OCI-LY1 (cell line): Measurements from ENCODE around the gene CLSTN2.

Experiments
- H2AFZ ChIP-seq: fragments of 200-600 bp; sonication (generic), shearing (Covaris generic); 2 replicates; pipeline ENCODE4 v1.6.0; 2014; ENCODE audit warnings: antibody characterized with exemption, mild to moderate bottlenecking, low read length
- H3F3A ChIP-seq: fragments of 200-600 bp; sonication (generic), shearing (Covaris generic); 2 replicates; pipeline ENCODE4 v1.6.0; 2014; ENCODE audit warnings: mild to moderate bottlenecking, antibody characterized with exemption, low read length, moderate library complexity; ENCODE audit not compliant: insufficient read depth
- H3K27ac ChIP-seq: fragments of 200-600 bp; sonication (generic); 2 replicates; pipeline ENCODE4 v1.5.1; 2014; ENCODE audit warnings: low read length, mixed run types, mild to moderate bottlenecking, low read depth; ENCODE audit not compliant: poor library complexity, severe bottlenecking
- H3K27me3 ChIP-seq: fragments of 200-600 bp; sonication (generic); 2 replicates; pipeline ENCODE4 v1.6.0; 2014; ENCODE audit warnings: antibody characterized with exemption, mild to moderate bottlenecking, low read length, moderate library complexity; ENCODE audit not compliant: insufficient read depth
- H3K36me3 ChIP-seq: fragments of 200-600 bp; sonication (generic); 2 replicates; pipeline ENCODE4 v1.6.1; 2014; ENCODE audit warnings: mild to moderate bottlenecking, antibody characterized with exemption, low read length, moderate library complexity, mixed read lengths; ENCODE audit not compliant: insufficient read depth
- H3K4me1 ChIP-seq: fragments of 200-600 bp; sonication (generic); 2 replicates; pipeline ENCODE4 v1.5.1; 2014; ENCODE audit warnings: mild to moderate bottlenecking, low read length, moderate library complexity; ENCODE audit not compliant: insufficient read depth, severe bottlenecking
- H3K4me2 ChIP-seq: fragments of 200-600 bp; sonication (generic), shearing (Covaris generic); 2 replicates; pipeline ENCODE4 v1.6.1; 2014; ENCODE audit warnings: low read length
- H3K4me3 ChIP-seq: fragments of 200-600 bp; sonication (generic); 2 replicates; pipeline ENCODE4 v1.5.1; 2014; ENCODE audit warnings: low read length, low read depth, mild to moderate bottlenecking, mixed read lengths; ENCODE audit not compliant: poor library complexity, severe bottlenecking
- H3K79me2 ChIP-seq: fragments of 200-600 bp; shearing (Covaris generic); 2 replicates; pipeline ENCODE4 v1.6.1; 2016; ENCODE audit warnings: mixed run types, low read length, mixed read lengths; ENCODE audit not compliant: insufficient read depth
- H3K9ac ChIP-seq: fragments of 200-600 bp; sonication (generic), shearing (Covaris generic); 2 replicates; pipeline ENCODE4 v1.6.1; 2014; ENCODE audit warnings: mild to moderate bottlenecking, low read length, mixed read lengths
- H3K9me2 ChIP-seq: fragments of 200-600 bp; sonication (generic), shearing (Covaris generic); 2 replicates; pipeline ENCODE4 v1.6.1; 2014; ENCODE audit warnings: low read depth, mild to moderate bottlenecking, low read length, mixed read lengths
- H3K9me3 ChIP-seq: fragments of 200-600 bp; shearing (Covaris generic); 2 replicates; pipeline ENCODE4 v1.6.1; 2014; ENCODE audit warnings: low read length, mixed read lengths
- H4K20me1 ChIP-seq: fragments of 200-600 bp; sonication (generic), shearing (Covaris generic); 2 replicates; pipeline ENCODE4 v1.6.0; 2016; ENCODE audit warnings: mild to moderate bottlenecking, low read length; ENCODE audit not compliant: insufficient read depth
- EZH2 ChIP-seq: fragments of 200-600 bp; sonication (generic), shearing (Covaris generic); IDR thresholded peaks from 2 replicates; pipeline ENCODE4 v1.8.0; 2017; ENCODE audit warnings: borderline replicate concordance, mixed run types, mild to moderate bottlenecking, antibody characterized with exemption, low read length, moderate library complexity, mixed read lengths
- TF ChIP-seq, protein P1 (sequence below): fragments of 200-600 bp; sonication (generic), shearing (Covaris generic); IDR thresholded peaks from 2 replicates; pipeline ENCODE4 v1.5.1; 2017; ENCODE audit warnings: mild to moderate bottlenecking, antibody characterized with exemption, low read length, moderate library complexity, mixed read lengths

Gene CLSTN2

DNA sequence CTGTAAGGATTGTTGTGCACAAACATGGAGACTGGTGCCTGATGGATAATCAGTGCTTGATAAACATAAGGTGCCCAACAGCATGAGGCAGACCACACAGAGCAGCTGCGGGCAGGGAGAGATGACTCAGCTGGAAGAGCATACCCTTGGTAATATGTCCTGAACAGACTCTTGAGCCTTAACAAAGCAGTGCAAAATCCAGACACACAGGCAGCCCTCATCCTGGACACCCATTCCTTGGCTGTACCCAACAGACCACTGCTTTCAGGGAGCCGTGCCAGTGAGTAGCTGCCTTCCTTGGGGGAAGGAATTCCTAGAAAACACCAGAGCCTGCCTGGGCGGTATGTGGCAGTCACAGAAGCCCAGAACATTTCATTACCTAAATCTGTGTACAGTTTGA lies 156.2 kb downstream of the CLSTN2 start:
- no peak overlapping the region for H2AFZ ChIP-seq
- H3K4me1 ChIP-seq = no peaks in the 10 kb centered on the region
- H4K20me1 ChIP-seq = no peaks in the 10 kb centered on the region
- H3F3A ChIP-seq = no peaks in the 10 kb centered on the region
- H3K9me2 ChIP-seq = no peaks in the 10 kb centered on the region
- H3K4me3 ChIP-seq = no peak overlapping the region
- H3K27me3 ChIP-seq = 0 out of 2 replicates have a peak, but pooled peaks cover 3% of the 10 kb centered on the region
- H3K79me2 ChIP-seq = no peaks in the 10 kb centered on the region
- no peak overlapping the region for H3K27ac ChIP-seq
- no peak overlapping the region for H3K4me2 ChIP-seq
- TF ChIP-seq EZH2 = no peak
- TF ChIP-seq, protein P1, sequence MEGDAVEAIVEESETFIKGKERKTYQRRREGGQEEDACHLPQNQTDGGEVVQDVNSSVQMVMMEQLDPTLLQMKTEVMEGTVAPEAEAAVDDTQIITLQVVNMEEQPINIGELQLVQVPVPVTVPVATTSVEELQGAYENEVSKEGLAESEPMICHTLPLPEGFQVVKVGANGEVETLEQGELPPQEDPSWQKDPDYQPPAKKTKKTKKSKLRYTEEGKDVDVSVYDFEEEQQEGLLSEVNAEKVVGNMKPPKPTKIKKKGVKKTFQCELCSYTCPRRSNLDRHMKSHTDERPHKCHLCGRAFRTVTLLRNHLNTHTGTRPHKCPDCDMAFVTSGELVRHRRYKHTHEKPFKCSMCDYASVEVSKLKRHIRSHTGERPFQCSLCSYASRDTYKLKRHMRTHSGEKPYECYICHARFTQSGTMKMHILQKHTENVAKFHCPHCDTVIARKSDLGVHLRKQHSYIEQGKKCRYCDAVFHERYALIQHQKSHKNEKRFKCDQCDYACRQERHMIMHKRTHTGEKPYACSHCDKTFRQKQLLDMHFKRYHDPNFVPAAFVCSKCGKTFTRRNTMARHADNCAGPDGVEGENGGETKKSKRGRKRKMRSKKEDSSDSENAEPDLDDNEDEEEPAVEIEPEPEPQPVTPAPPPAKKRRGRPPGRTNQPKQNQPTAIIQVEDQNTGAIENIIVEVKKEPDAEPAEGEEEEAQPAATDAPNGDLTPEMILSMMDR = no peak
- H3K36me3 ChIP-seq = no peaks in the 10 kb centered on the region
- H3K9ac ChIP-seq = no peak overlapping the region
- no peaks in the 10 kb centered on the region for H3K9me3 ChIP-seq

DNA sequence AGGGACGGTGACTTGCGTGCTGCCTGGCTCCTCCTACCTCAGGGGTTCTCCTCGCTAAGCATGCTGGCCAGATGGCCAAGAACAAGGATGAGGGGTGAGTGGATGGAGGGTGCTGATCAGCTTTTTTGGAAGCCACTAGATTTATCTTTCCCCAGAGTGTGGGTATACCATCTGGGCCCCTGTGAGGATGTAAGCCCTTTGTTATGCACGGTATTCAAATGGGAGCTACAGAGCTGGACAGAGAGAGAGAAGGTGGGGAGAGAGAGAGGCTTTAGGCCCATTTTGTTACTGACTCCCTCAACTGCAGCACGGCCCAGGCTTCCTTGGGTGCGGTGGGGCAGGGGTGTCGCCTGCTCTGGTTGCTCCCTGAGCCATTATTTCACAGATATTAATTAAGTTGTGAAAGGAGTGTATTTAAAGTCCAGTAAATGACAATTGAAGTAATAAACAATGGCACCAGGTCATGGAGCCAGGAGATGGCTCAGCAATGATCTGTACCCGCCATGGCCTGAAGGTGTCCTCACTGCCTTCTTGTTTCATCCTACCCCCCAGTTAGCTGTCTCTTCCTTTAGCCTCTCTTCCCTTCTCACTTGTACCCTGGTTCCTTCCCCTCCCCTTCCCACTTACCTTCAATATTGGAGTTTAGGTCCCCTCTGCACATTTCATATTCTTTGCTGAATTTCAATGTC lies 158.0 kb downstream of the CLSTN2 start:
- Histone ChIP-seq H3K4me2 (no peak overlapping the region), H3K4me3 (no peak overlapping the region), H3K9me3 (no peaks in the 10 kb centered on the region), H3K4me1 (no peaks in the 10 kb centered on the region), H3K9ac (no peak overlapping the region), H3K79me2 (no peaks in the 10 kb centered on the region), H3F3A (no peaks in the 10 kb centered on the region), H4K20me1 (no peaks in the 10 kb centered on the region), H2AFZ (no peak overlapping the region), H3K27me3 (0 out of 2 replicates have a peak, but pooled peaks cover 3% of the 10 kb centered on the region), H3K27ac (no peak overlapping the region), H3K9me2 (no peaks in the 10 kb centered on the region), H3K36me3 (no peaks in the 10 kb centered on the region)
- TF ChIP-seq, protein P1 = peak; percentile 32; the same call in 1 of the 2 replicates
- no peak for TF ChIP-seq EZH2

- Histone ChIP-seq H3K27me3 (0 out of 2 replicates have a peak, but pooled peaks cover 3% of the 10 kb centered on the region), H3F3A (no peaks in the 10 kb centered on the region)
These were observed 158.8 kb downstream of the CLSTN2 start for GRCh38 chr3:140093742-140094141.

More at GRCh38 chr3:140093742-140094141, 158.8 kb downstream of the CLSTN2 start:
- no peaks in the 10 kb centered on the region for H4K20me1 ChIP-seq
- H3K9ac ChIP-seq = no peak overlapping the region
- H3K79me2 ChIP-seq = no peaks in the 10 kb centered on the region
- H3K9me2 ChIP-seq = no peaks in the 10 kb centered on the region
- H2AFZ ChIP-seq = no peak overlapping the region
- no peaks in the 10 kb centered on the region for H3K9me3 ChIP-seq
- TF ChIP-seq EZH2 = no peak
- TF ChIP-seq, protein P1 = no peak
- no peak overlapping the region for H3K27ac ChIP-seq
- no peak overlapping the region for H3K4me2 ChIP-seq
- no peaks in the 10 kb centered on the region for H3K36me3 ChIP-seq
- H3K4me3 ChIP-seq = no peak overlapping the region
- H3K4me1 ChIP-seq = no peaks in the 10 kb centered on the region
